Stimulated activated naive CD8-positive, alpha-beta T cell treated with anti-CD3 and anti-CD28 coated beads, Interleukin-15, amount 100 ng/mL, for 72 hours (primary cell): ENCODE data around the gene DDX60.
"Not testable (repeated sequence)": the region's sequence is repeated elsewhere in the genome, so short reads cannot be mapped to it uniquely, and the experiment has no call there.

Experiments used
- ATAC-seq: fragments of 150-1000 bp; cut with Tn5 transposase; 2 replicates; pipeline ENCODE4 v1.10.0; 2021; ENCODE audit warnings: mild to moderate bottlenecking, moderate library complexity
- DNase-seq, 2 donors: peaks; one replicate each; pipeline ENCODE4 v3.0.0; 2021 to 2022
- H3K27ac Mint-ChIP-seq, 2 donors: one replicate each; pipeline ENCODE4 v1.8.0; 2022; ENCODE audit warnings: mild to moderate bottlenecking in 2 of 2, mixed read lengths in 2 of 2, moderate library complexity in 2 of 2
- H3K27me3 Mint-ChIP-seq: one replicate; pipeline ENCODE4 v1.8.0; 2022; ENCODE audit warnings: mixed read lengths
- H3K4me1 Mint-ChIP-seq: one replicate; pipeline ENCODE4 v1.8.0; 2022; ENCODE audit warnings: mild to moderate bottlenecking, mixed read lengths
- H3K4me3 Mint-ChIP-seq, 2 donors: one replicate each; pipeline ENCODE4 v1.8.0; 2022; ENCODE audit warnings: mild to moderate bottlenecking in 2 of 2, mixed read lengths in 2 of 2, moderate library complexity in 1 of 2
- H3K9me3 Mint-ChIP-seq, 2 donors: one replicate each; pipeline ENCODE4 v1.8.0; 2022; ENCODE audit warnings: mixed read lengths in 2 of 2

DDX60 gene

DNA sequence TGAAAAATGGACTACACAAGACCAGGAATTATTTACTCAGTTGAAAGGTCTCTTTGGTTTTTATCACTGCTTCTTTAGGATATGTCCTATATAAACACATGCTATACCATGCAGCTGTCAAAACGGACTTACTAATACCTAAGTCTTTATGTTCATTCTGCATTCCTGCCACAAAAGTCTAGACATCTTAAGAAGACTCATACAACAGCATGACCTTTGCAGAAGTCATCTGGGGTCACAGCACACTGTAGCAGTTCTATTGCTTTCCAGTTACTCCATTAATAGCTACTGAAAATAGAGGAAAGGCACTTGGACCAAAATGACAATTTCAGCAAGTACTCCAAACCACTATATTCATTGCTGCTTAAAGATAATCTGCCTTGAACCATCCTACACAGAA lies 53.2 kb downstream of the DDX60 start:
- DNase-seq (no peak), ATAC-seq (no peak)
- H3K4me3 Mint-ChIP-seq = no peak overlapping the region
- H3K27ac Mint-ChIP-seq = no peak overlapping the region
- H3K4me1 Mint-ChIP-seq = no peaks in the 10 kb centered on the region
- no peaks in the 10 kb centered on the region for H3K27me3 Mint-ChIP-seq
- no peaks in the 10 kb centered on the region for H3K9me3 Mint-ChIP-seq

- Mint-ChIP-seq H3K27me3 (no peaks in the 10 kb centered on the region), H3K27ac (no peak overlapping the region), H3K9me3 (no peaks in the 10 kb centered on the region), H3K4me3 (no peak overlapping the region), H3K4me1 (no peaks in the 10 kb centered on the region)
- DNase-seq = no peak
- ATAC-seq = no peak
Observed at GRCh38 chr4:168264903-168265302, 53.6 kb downstream of the DDX60 start.

GRCh38 chr4:168263039-168263438 lies 55.5 kb downstream of the DDX60 start:
- H3K4me3 Mint-ChIP-seq = no peak overlapping the region
- H3K9me3 Mint-ChIP-seq = no peaks in the 10 kb centered on the region
- no peaks in the 10 kb centered on the region for H3K27me3 Mint-ChIP-seq
- ATAC-seq (no peak), DNase-seq (no peak)
- H3K4me1 Mint-ChIP-seq = no peaks in the 10 kb centered on the region
- no peak overlapping the region for H3K27ac Mint-ChIP-seq

GRCh38 chr4:168259096-168259495 lies 59.5 kb downstream of the DDX60 start:
- no peak overlapping the region for H3K27ac Mint-ChIP-seq
- ATAC-seq (no peak), DNase-seq (no peak)
- no peaks in the 10 kb centered on the region for H3K27me3 Mint-ChIP-seq
- no peaks in the 10 kb centered on the region for H3K4me1 Mint-ChIP-seq
- no peak overlapping the region for H3K4me3 Mint-ChIP-seq
- H3K9me3 Mint-ChIP-seq = no peaks in the 10 kb centered on the region

- H3K4me1 Mint-ChIP-seq = no peaks in the 10 kb centered on the region
- H3K27ac Mint-ChIP-seq = no peak overlapping the region
- no peaks in the 10 kb centered on the region for H3K9me3 Mint-ChIP-seq
- ATAC-seq = no peak
- no peak for DNase-seq
- no peaks in the 10 kb centered on the region for H3K27me3 Mint-ChIP-seq
- H3K4me3 Mint-ChIP-seq = no peak overlapping the region
Observed at GRCh38 chr4:168257768-168258167, 60.8 kb downstream of the DDX60 start.

GRCh38 chr4:168248176-168248710 lies 70.3 kb downstream of the DDX60 start:
- Mint-ChIP-seq H3K27me3 (no peaks in the 10 kb centered on the region), H3K4me3 (no peak overlapping the region), H3K4me1 (no peaks in the 10 kb centered on the region), H3K27ac (no peak overlapping the region), H3K9me3 (peaks cover 0 to 7% of the 10 kb centered on the region in 2 donors)
- no peak for ATAC-seq
- no peak for DNase-seq

GRCh38 chr4:168247603-168248002 lies 70.9 kb downstream of the DDX60 start:
- no peak overlapping the region for H3K27ac Mint-ChIP-seq
- no peaks in the 10 kb centered on the region for H3K27me3 Mint-ChIP-seq
- no peak overlapping the region for H3K4me3 Mint-ChIP-seq
- DNase-seq (no peak), ATAC-seq (no peak)
- H3K9me3 Mint-ChIP-seq = peaks cover 6 to 13% of the 10 kb centered on the region in 2 donors
- no peaks in the 10 kb centered on the region for H3K4me1 Mint-ChIP-seq

DNA sequence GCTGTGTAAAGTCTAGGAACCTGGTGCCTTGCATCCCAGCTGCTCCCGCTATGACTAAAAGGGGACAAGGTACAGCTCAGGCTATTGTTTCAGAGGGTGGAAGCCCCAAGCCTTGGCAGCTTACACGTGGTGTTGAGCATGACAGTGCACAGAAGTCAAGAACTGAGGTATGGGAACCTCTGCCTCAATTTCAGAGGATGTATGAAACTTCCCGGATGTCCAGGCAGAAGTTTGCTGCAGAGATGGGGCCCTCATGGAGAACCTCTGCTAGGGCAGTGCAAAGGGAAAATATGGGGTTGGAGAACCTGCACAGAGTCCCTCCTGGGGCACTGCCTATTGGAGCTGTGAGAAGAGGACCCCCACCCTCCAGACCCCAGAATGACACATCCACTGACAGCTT lies 76.6 kb downstream of the DDX60 start:
- Mint-ChIP-seq H3K27ac (no peak overlapping the region), H3K4me1 (no peaks in the 10 kb centered on the region), H3K9me3 (peaks cover 7 to 29% of the 10 kb centered on the region in 2 donors), H3K4me3 (no peak overlapping the region), H3K27me3 (no peaks in the 10 kb centered on the region)
- no peak for DNase-seq
- ATAC-seq = no peak

- Mint-ChIP-seq H3K27me3 (no peaks in the 10 kb centered on the region), H3K4me3 (no peak overlapping the region), H3K4me1 (no peaks in the 10 kb centered on the region), H3K27ac (no peak overlapping the region), H3K9me3 (peaks cover 7 to 29% of the 10 kb centered on the region in 2 donors)
- ATAC-seq (no peak), DNase-seq (no peak)
Observed at GRCh38 chr4:168240821-168241220, 77.7 kb downstream of the DDX60 start.

GRCh38 chr4:168221301-168221700 lies 97.3 kb downstream of the DDX60 start:
- Mint-ChIP-seq H3K9me3 (peaks cover 0 to 8% of the 10 kb centered on the region in 2 donors), H3K4me1 (no peaks in the 10 kb centered on the region), H3K27ac (peak overlapping the region in 1 of 2 donors; percentile 46), H3K27me3 (no peaks in the 10 kb centered on the region), H3K4me3 (no peak overlapping the region)
- DNase-seq (no peak), ATAC-seq (no peak)

DNA sequence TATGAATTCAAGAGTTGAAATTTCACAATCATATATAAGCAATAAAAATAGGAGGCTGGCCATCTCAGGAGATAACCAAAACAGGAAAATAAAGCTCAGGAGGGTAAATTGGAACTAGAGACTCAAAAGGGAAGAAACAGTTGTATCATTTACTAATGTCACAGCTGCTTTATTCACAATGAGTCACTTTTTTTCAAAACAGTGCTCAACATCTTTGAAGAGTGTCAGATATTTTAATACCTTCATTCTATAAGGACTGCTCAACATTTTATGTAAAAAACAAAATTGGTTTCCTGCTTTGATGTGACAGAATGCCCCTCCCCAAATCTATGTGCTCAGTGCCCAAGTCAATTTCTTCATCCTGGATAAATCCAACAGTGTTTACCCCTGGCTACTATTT lies 97.7 kb downstream of the DDX60 start:
- Mint-ChIP-seq H3K4me3 (no peak overlapping the region), H3K27me3 (no peaks in the 10 kb centered on the region), H3K4me1 (no peaks in the 10 kb centered on the region), H3K9me3 (peaks cover 0 to 8% of the 10 kb centered on the region in 2 donors), H3K27ac (no peak overlapping the region)
- DNase-seq (no peak), ATAC-seq (no peak)

DNA sequence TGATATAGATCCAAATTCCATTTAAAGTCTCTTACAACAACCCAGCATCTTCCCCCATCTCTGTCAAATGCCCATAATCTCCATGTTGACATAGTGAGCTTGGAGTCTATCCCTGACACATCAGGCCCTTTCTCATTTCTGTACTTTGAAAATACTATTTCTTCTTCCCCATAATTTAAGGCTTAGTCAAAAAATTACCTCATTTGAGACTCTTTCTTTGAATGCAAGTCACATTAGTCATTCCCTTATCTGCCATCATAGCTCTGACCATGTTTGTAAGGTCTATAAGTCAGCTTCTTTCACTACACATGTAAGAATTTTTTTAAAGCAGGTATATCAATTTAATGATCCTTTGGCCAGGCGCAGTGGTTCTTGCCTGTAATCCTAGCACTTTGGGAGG lies 99.9 kb downstream of the DDX60 start:
- Mint-ChIP-seq H3K27me3 (no peaks in the 10 kb centered on the region), H3K27ac (no peak overlapping the region), H3K4me3 (no peak overlapping the region), H3K4me1 (no peaks in the 10 kb centered on the region), H3K9me3 (peaks cover 14 to 19% of the 10 kb centered on the region in 2 donors)
- no peak for DNase-seq
- ATAC-seq = no peak

DNA sequence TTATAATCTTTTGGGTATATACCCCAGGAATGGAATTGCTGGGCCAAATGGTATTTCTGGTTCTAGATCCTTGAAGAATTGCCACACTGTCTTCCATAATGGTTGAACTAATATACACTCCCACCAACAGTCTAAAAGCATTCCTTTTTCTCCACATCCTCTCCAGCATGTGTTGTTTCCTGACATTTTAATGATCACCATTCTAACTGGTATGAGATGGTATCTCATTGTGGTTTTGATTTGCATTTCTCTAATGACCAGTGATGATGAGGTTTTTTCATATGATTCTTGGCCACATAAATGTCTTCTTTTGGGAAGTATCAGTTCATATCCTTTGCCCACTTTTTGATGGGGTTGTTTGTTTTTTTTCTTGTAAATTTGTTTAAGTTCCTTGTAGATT lies 105.0 kb downstream of the DDX60 start:
- not testable (repeated sequence) for H3K4me3 Mint-ChIP-seq, H3K27ac Mint-ChIP-seq, H3K4me1 Mint-ChIP-seq, H3K27me3 Mint-ChIP-seq, ATAC-seq, DNase-seq
- H3K9me3 Mint-ChIP-seq = peaks cover 20 to 29% of the 10 kb centered on the region in 2 donors

DNA sequence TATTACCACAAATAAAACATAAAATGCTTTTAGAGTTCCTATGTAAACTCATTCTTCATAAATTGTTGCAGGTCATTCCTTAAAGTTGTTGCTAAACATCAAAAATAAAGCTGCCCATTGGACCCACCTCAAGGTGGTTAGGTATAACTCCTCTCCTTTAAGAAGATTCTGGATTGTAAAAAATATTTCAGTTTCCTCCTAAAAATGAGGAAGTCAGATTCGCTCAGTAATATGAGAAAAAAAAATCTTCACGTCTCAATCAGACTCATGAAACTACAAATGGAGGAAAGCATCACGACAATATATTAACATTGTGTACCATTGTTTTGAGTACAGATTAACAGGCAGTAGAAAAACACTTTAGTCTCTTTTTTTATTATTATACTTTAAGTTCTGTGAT lies 105.9 kb downstream of the DDX60 start:
- Mint-ChIP-seq H3K27ac (no peak overlapping the region), H3K27me3 (no peaks in the 10 kb centered on the region), H3K9me3 (peaks cover 14 to 29% of the 10 kb centered on the region in 2 donors), H3K4me1 (no peaks in the 10 kb centered on the region), H3K4me3 (no peak overlapping the region)
- DNase-seq (no peak), ATAC-seq (no peak)

DNA sequence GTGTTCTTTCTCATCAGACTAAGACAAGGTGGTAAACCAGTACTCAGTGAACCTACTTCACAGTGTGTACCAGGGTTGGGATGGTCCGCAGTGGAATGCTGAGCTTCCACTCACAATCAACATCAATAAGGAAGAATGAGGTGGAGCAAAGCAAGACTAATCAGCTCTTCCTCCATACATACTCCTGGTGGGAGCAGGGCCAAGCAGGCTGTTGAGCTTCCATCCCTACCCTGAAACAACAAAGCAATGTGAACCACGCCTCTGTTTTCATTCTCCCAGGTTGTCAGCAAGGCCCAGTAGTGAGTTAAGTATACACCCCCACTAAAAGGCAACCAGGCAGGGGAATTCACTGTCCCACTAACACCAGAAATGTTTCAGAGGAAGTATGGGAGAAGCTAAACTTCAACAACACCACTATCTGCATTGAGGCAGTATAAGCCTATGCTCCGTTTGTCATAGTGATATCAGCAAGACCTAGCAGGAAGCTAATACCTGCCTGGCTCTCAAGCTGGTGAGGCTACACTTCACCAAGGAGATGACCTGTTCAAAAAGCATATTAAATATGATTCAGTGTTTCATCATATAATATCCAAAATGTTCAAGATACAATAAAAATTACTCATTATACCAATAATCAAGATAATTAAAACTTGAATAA lies 109.5 kb downstream of the DDX60 start:
- no peak for DNase-seq
- no peaks in the 10 kb centered on the region for H3K27me3 Mint-ChIP-seq
- no peak for ATAC-seq
- H3K27ac Mint-ChIP-seq = no peak overlapping the region
- H3K4me1 Mint-ChIP-seq = no peaks in the 10 kb centered on the region
- no peak overlapping the region for H3K4me3 Mint-ChIP-seq
- H3K9me3 Mint-ChIP-seq = peaks cover 19 to 35% of the 10 kb centered on the region in 2 donors

- Mint-ChIP-seq H3K4me1 (no peaks in the 10 kb centered on the region), H3K4me3 (no peak overlapping the region), H3K27me3 (no peaks in the 10 kb centered on the region), H3K9me3 (peaks cover 31 to 36% of the 10 kb centered on the region in 2 donors), H3K27ac (no peak overlapping the region)
- ATAC-seq (no peak), DNase-seq (no peak)
Observed at GRCh38 chr4:168203233-168203911, 115.2 kb downstream of the DDX60 start.
